NCI-H526 (cell line): Measurements from ENCODE around the gene ATP11C.
"Not testable (repeated sequence)": the region's sequence is repeated elsewhere in the genome, so short reads cannot be mapped to it uniquely, and the experiment has no call there.

Source experiments
- DNase-seq, 2 experiments: peaks; one replicate each; lab custom pipeline; 2025; lab: John Stamatoyannopoulos, UW

ATP11C gene

GRCh38 chrX:139924069-139924695 is 8.7 kb downstream of the ATP11C start:
- DNase-seq: no peak

GRCh38 chrX:139921142-139921541 is 11.7 kb downstream of the ATP11C start:
- not testable (repeated sequence) for DNase-seq

- DNase-seq: no peak
Measured at GRCh38 chrX:139920316-139920715, 12.5 kb downstream of the ATP11C start.

- no peak for DNase-seq
Measured at GRCh38 chrX:139914421-139914820, 18.4 kb downstream of the ATP11C start.

- no peak for DNase-seq
Measured at GRCh38 chrX:139909712-139910111, 23.1 kb downstream of the ATP11C start.

GRCh38 chrX:139907078-139907477 is 25.8 kb downstream of the ATP11C start:
- no peak for DNase-seq

- no peak for DNase-seq
Measured at GRCh38 chrX:139905743-139906142, 27.1 kb downstream of the ATP11C start.

- no peak for DNase-seq
Measured at GRCh38 chrX:139905051-139905450, 27.8 kb downstream of the ATP11C start.

GRCh38 chrX:139903210-139903609 is 29.6 kb downstream of the ATP11C start:
- DNase-seq: no peak

- DNase-seq: no peak
Measured at GRCh38 chrX:139902559-139902958, 30.3 kb downstream of the ATP11C start.

- no peak for DNase-seq
Measured at GRCh38 chrX:139898334-139898733, 34.5 kb downstream of the ATP11C start.

- no peak for DNase-seq
Measured at GRCh38 chrX:139892512-139892911, 40.3 kb downstream of the ATP11C start.

GRCh38 chrX:139890991-139891700 is 41.7 kb downstream of the ATP11C start:
- no peak for DNase-seq

- no peak for DNase-seq
Measured at GRCh38 chrX:139889760-139890159, 43.1 kb downstream of the ATP11C start.

- no peak for DNase-seq
Measured at GRCh38 chrX:139883984-139884383, 48.9 kb downstream of the ATP11C start.

- no peak for DNase-seq
Measured at GRCh38 chrX:139882299-139882698, 50.6 kb downstream of the ATP11C start.

- DNase-seq: no peak
Measured at GRCh38 chrX:139881572-139881971, 51.3 kb downstream of the ATP11C start.

GRCh38 chrX:139881130-139881529 is 51.7 kb downstream of the ATP11C start:
- DNase-seq: no peak

GRCh38 chrX:139877710-139878414 is 55.0 kb downstream of the ATP11C start:
- no peak for DNase-seq

GRCh38 chrX:139875841-139876240 is 57.0 kb downstream of the ATP11C start:
- no peak for DNase-seq

- DNase-seq: no peak
Measured at GRCh38 chrX:139869796-139870195, 63.1 kb downstream of the ATP11C start.

GRCh38 chrX:139864640-139865039 is 68.2 kb downstream of the ATP11C start:
- no peak for DNase-seq

- DNase-seq: no peak
Measured at GRCh38 chrX:139862208-139862607, 70.6 kb downstream of the ATP11C start.
